Activated naive CD8-positive, alpha-beta T cell treated with anti-CD3 and anti-CD28 coated beads, Interleukin-2, amount 10 ng/mL, durations not matched to agents 7 days and 5 days (primary cell): ENCODE data around the gene TRA2A. TPM values are rescaled to one million over a fixed set of nuclear protein-coding genes. Genes with fewer than 3 reads are reported as not detected.
A peak's percentile ranks its signal among the peaks of the same experiment; 100 is the strongest.
"Not testable (repeated sequence)": the region's sequence is repeated elsewhere in the genome, so short reads cannot be mapped to it uniquely, and the experiment has no call there.

Experiments
- ATAC-seq: fragments of 150-1000 bp; cut with Tn5 transposase; one replicate; pipeline ENCODE4 v1.10.0; 2021; ENCODE audit warnings: low read depth, moderate library complexity
- POLR2A ChIA-PET: fragments of 350-600 bp; sonication (Branson Sonifier 250); formaldehyde crosslinking; loops from one replicate; lab custom pipeline; 2021; ENCODE audit warnings: antibody characterized with exemption; lab: Charles Lee
- DNase-seq: peaks from one replicate; pipeline ENCODE4 v3.0.0; 2021
- H3K27ac Mint-ChIP-seq: one replicate; pipeline ENCODE4 v1.8.0; 2022; ENCODE audit warnings: mild to moderate bottlenecking, mixed read lengths
- H3K27me3 Mint-ChIP-seq: one replicate; pipeline ENCODE4 v1.8.0; 2022; ENCODE audit warnings: mild to moderate bottlenecking, moderate library complexity, mixed read lengths
- H3K36me3 Mint-ChIP-seq: one replicate; pipeline ENCODE4 v1.8.0; 2021; ENCODE audit warnings: mild to moderate bottlenecking, mixed read lengths
- H3K4me1 Mint-ChIP-seq: one replicate; pipeline ENCODE4 v1.8.0; 2021; ENCODE audit warnings: mixed read lengths
- H3K4me3 Mint-ChIP-seq: one replicate; pipeline ENCODE4 v1.8.0; 2022; ENCODE audit warnings: mild to moderate bottlenecking, moderate library complexity, mixed read lengths
- H3K9me3 Mint-ChIP-seq: one replicate; pipeline ENCODE4 v1.8.0; 2021; ENCODE audit warnings: mixed read lengths
- total RNA-seq, 2 experiments: library from RNA; stranded (reverse); gene quantifications; one replicate each; pipeline ENCODE4 v1.2.3, GENCODE V29; 2021

Gene TRA2A
- total RNA-seq, 2 experiments from 2014 or later: 119 to 130 TPM

DNA sequence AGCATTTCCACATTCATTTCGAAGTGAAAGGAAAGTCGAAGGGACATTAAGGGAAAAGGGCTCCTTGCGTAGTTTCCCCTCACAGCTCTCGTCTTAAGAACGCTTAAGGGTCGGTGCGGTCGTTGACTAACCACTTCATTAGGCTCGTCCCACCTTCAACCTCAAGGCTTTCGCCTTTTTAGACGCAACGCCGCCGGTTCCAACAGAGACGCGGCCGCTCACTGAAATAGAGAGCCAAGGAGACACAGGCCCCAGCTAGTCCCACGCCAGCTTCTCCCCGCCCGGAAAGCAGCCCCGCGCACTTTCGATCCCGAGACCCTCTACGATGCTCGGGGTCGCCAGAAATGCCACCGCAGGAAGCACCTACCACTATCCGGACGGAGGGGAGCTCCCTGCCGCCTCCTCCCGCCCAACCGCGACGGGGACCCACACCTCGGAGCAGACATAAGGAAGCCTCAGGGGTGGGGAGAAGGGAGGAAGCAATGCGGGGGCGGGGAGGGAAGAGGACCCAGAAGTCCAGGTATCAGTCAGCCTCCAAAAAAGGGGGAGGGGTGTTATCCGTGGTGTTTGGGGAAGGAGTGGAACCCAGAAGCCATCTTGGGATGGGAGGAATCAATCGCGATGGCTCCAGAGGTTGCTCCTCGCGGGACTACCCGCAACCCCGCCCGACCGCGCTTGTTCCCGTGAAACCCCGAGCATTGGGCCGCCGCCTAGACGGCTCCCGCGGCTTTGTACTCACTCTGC lies 559 bp downstream of the TRA2A start:
- ATAC-seq: peak; percentile 41
- POLR2A ChIA-PET: interaction anchor here (0.6 to 1.7 kb wide), 8 partner anchors 9 to 350 kb away, joined by 3 to 29 read pairs (median 4); partner anchors contain the start of gene NUP42
- peaks cover 37% of the 10 kb centered on the region for H3K4me1 Mint-ChIP-seq
- peak overlapping the region; percentile 95 for H3K4me3 Mint-ChIP-seq
- no peaks in the 10 kb centered on the region for H3K27me3 Mint-ChIP-seq
- no peaks in the 10 kb centered on the region for H3K9me3 Mint-ChIP-seq
- H3K36me3 Mint-ChIP-seq: peaks cover 7% of the 10 kb centered on the region
- peak overlapping the region; percentile 99 for H3K27ac Mint-ChIP-seq
- peak; percentile 68 for DNase-seq

DNA sequence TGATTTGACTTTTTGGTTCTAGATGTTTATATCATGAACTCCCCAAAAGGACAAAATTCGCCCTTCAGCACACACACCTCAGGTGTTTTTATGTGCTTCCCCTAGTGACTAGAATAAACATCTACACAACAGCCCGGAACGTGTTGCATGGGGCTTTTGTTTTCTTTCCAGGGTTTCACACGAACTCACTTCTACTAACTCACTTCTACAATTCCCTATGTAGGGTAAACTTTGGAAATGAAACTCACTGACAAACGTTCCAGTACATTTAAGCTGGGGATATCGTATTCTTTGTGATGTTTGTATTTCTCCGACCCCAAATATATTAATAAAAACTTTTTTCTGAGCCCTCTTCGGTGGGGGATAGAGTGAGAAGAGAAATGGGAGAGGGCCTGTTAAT lies 1.4 kb downstream of the TRA2A start:
- H3K9me3 Mint-ChIP-seq: no peaks in the 10 kb centered on the region
- H3K4me3 Mint-ChIP-seq: peak overlapping the region; percentile 95
- peaks cover 37% of the 10 kb centered on the region for H3K4me1 Mint-ChIP-seq
- POLR2A ChIA-PET: interaction anchor here (0.6 to 1.7 kb wide), 6 partner anchors 10 to 349 kb away, joined by 3 to 29 read pairs (median 5); partner anchors contain the start of gene NUP42
- ATAC-seq (no peak), DNase-seq (no peak)
- H3K27me3 Mint-ChIP-seq: no peaks in the 10 kb centered on the region
- peak overlapping the region; percentile 99 for H3K27ac Mint-ChIP-seq
- peaks cover 7% of the 10 kb centered on the region for H3K36me3 Mint-ChIP-seq

DNA sequence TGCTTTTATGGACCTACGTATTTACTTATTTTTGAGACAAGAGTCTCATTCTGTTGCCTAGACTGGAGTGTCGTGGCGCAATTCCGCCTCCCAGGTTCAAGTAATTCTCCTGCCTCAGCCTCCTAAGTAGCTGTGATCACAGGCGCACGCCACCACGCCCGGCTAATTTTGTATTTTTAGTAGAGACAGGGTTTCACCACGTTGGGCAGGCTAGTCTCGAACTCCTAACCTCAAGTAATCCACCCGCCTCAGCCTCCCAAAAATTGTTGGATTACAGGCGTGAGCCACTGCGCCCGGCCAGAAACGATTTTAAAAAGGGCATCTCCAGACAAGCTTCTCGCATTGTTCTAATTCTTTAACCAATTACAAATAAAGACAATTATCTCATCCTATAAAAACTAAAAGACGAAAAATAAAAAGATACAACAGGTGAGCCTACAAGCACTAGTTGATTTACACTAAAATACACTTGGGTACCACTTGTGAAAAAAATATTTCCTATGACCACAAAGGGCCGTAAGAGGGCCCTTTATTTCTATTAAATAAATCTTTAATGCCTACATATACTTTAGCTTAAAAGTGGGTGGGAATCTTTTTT lies 2.4 kb downstream of the TRA2A start:
- no peak for ATAC-seq
- POLR2A ChIA-PET: interaction anchor here (0.6 to 0.9 kb wide), 4 partner anchors 14 to 171 kb away, joined by 3 to 6 read pairs (median 4); no protein-coding TSS in a partner anchor
- peaks cover 42% of the 10 kb centered on the region for H3K4me1 Mint-ChIP-seq
- no peaks in the 10 kb centered on the region for H3K9me3 Mint-ChIP-seq
- H3K4me3 Mint-ChIP-seq: peak overlapping the region; percentile 95
- H3K36me3 Mint-ChIP-seq: peaks cover 8% of the 10 kb centered on the region
- H3K27ac Mint-ChIP-seq: no peak overlapping the region
- H3K27me3 Mint-ChIP-seq: no peaks in the 10 kb centered on the region
- no peak for DNase-seq

DNA sequence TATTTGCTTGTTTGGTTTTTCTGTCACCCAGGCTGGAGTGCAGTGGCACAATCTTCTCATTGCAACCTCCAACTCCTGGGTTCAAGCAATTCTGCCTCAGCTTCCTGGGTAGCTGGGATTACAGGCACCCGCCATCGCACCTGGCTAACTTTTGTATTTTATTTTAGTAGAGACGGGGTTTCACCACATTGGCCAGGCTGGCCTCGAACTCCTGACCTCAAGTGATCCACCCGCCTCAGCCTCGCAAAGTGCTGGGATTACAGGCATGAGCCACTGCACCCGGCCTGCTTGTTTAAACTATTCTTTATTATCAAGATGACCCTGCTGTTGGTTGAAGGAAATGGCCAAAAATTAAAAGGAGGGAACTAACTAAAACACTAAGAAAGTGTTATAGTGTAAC lies 6.2 kb downstream of the TRA2A start:
- POLR2A ChIA-PET, ATAC-seq, H3K9me3 Mint-ChIP-seq, H3K27me3 Mint-ChIP-seq, DNase-seq, H3K27ac Mint-ChIP-seq, H3K4me3 Mint-ChIP-seq: not testable (repeated sequence)
- Mint-ChIP-seq H3K4me1 (peaks cover 55% of the 10 kb centered on the region), H3K36me3 (peaks cover 25% of the 10 kb centered on the region)

DNA sequence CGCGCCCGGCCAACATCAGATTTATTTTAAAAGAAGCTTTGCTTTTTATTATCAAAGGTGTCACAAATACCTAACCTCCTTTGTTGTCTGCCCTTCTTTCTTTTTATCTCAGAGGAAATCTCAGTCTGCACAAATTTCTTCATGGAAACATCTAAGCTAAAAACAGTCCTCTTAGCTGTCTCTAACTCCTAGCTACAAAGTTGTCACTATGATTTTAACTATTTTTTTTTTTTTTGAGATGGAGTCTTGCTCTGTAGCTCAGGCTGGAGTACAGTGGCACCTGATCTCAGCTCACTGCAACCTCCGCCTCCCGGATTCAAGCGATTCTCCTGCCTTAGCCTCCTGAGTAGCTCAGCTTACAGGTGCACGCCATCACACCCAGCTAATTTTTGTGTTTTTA lies 7.3 kb downstream of the TRA2A start:
- Mint-ChIP-seq H3K27me3 (no peaks in the 10 kb centered on the region), H3K27ac (no peak overlapping the region), H3K9me3 (no peaks in the 10 kb centered on the region), H3K4me1 (peaks cover 47% of the 10 kb centered on the region), H3K4me3 (no peak overlapping the region), H3K36me3 (peaks cover 26% of the 10 kb centered on the region)
- POLR2A ChIA-PET: no interaction called here
- ATAC-seq (no peak), DNase-seq (no peak)

DNA sequence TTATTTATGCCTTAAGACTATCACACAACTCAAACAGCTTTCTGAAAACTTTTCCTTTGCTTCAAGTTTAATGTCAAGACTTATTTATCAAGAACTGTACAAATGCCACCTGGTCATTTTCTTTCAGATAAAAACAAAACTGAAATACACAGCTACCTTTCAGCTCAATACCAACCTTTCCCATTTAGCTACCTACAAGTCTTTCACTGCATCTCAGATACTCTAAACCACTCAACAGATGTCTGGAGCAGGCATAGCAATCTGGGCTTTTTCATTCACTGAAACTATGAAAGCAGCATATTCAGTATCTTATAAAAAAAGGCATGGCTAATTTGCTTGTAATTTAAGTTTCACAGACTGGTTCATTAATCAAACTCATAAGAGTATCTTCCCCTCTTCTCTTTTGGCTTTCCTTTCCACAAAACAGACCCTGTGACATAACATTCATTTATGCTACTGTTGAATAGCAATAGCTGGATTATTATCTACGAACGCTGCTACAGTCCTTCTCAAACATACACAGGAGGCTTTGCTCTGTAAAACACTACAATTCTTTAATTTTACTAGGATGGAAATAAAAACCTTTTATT lies 8.2 kb downstream of the TRA2A start:
- Mint-ChIP-seq H3K4me3 (no peak overlapping the region), H3K27ac (no peak overlapping the region)
- POLR2A ChIA-PET: interaction anchor here (1.0 kb wide), 1 partner anchor 9 kb away, joined by 3 read pairs; no protein-coding TSS in a partner anchor

DNA sequence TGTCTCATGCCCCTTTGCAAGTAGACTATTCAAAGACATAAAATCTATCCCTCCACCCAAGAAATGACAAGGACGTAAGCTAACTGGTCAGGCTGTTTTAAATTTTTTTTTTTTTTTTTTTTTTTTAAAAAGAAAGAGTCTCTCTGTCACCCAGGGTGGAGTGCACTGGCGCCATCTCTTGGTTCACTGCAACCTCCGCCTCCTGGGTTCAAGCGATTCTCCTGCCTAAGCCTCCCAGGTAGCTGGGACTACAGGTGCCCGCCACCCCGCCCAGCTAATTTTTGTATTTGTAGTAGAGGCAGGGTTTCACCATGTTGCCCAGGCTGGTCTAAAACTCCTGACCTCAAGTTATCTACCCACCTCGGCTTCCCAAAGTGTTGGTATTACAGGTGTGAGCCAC lies 11.2 kb downstream of the TRA2A start:
- Mint-ChIP-seq H3K36me3 (peaks cover 62% of the 10 kb centered on the region), H3K27me3 (no peaks in the 10 kb centered on the region), H3K9me3 (no peaks in the 10 kb centered on the region), H3K4me1 (peaks cover 31% of the 10 kb centered on the region), H3K4me3 (no peak overlapping the region), H3K27ac (no peak overlapping the region)
- ATAC-seq: no peak
- POLR2A ChIA-PET: interaction anchor here (0.8 kb wide), 1 partner anchor 236 kb away, joined by 3 read pairs; no protein-coding TSS in a partner anchor
- no peak for DNase-seq

More for the DNA sequence above, 8.2 kb downstream of the TRA2A start:
- Mint-ChIP-seq H3K36me3 (peaks cover 35% of the 10 kb centered on the region), H3K4me1 (peaks cover 40% of the 10 kb centered on the region), H3K9me3 (no peaks in the 10 kb centered on the region), H3K27me3 (no peaks in the 10 kb centered on the region)
- ATAC-seq (no peak), DNase-seq (no peak)

DNA sequence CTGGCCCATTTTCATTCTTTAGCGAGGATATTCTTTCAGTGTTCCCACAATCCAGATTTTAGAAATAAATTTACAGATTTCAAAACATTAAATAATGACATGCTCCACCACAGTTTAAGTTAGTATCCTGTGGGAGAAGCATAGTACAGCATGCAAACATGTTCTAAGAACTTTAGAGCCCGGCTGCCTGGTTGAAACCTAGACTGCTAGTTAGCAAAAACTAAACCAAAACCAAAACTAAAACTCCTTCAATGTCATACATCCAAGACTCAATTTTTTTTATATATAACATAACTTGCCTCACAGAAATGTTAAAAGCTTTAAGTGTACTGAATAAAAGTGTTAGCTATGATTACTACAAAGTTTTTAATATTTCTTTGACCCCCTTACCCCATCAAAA lies 17.0 kb downstream of the TRA2A start:
- ATAC-seq (peak; percentile 80), DNase-seq (no peak)
- POLR2A ChIA-PET: interaction anchor here (0.7 to 1.0 kb wide), 2 partner anchors 14 to 1465 kb away, joined by 4 to 6 read pairs; no protein-coding TSS in a partner anchor
- Mint-ChIP-seq H3K27ac (peak overlapping the region; percentile 79), H3K36me3 (peaks cover 63% of the 10 kb centered on the region), H3K4me1 (peaks cover 23% of the 10 kb centered on the region), H3K9me3 (no peaks in the 10 kb centered on the region), H3K4me3 (no peak overlapping the region), H3K27me3 (no peaks in the 10 kb centered on the region)

DNA sequence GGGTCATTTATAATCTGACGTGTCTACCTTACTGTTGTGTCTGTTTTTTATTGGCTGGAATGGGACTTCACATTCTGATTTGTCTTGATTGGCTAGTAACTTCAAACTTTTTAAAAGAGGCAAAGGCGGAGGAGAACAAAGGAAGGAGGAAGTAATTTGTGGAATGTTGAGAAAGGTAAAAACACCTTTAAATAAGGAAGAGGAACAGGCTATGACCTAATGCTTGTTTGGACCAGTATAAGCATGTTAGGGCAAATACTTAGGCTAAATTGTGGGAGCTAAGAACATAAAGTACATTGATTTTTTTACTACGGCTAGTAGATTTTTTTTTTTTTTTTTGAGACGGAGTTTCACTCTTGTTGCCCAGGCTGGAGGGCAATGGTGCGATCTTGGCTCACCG lies 18.0 kb downstream of the TRA2A start:
- not testable (repeated sequence) for DNase-seq, H3K27me3 Mint-ChIP-seq, ATAC-seq, H3K9me3 Mint-ChIP-seq, H3K4me3 Mint-ChIP-seq
- POLR2A ChIA-PET: interaction anchor here (0.6 kb wide), 1 partner anchor 327 kb away, joined by 4 read pairs; no protein-coding TSS in a partner anchor
- Mint-ChIP-seq H3K36me3 (peaks cover 57% of the 10 kb centered on the region), H3K27ac (peak overlapping the region; percentile 17), H3K4me1 (peaks cover 22% of the 10 kb centered on the region)

DNA sequence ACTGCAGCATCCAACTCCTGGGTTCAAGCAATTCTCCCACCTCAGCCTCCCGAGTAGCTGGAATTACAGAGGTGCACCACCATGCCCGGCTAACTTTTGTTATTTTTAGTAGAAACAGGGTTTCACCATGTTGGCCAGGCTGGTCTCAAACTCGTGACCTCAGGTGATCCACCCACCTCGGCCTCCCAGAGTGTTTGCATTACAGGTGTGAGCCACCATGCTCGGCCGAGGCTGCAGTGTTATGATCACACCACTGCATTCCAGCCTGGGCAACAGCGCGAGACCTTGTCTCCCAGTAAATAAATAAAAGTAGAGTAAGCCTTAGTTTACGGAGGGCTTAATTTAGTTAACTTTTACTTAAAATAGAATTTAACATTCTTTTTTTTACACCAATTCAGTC lies 37.8 kb downstream of the TRA2A start:
- no peak overlapping the region for H3K27ac Mint-ChIP-seq
- ATAC-seq: no peak
- H3K27me3 Mint-ChIP-seq: no peaks in the 10 kb centered on the region
- peaks cover 5% of the 10 kb centered on the region for H3K36me3 Mint-ChIP-seq
- POLR2A ChIA-PET: no interaction called here
- H3K4me3 Mint-ChIP-seq: no peak overlapping the region
- no peak for DNase-seq
- peaks cover 4% of the 10 kb centered on the region for H3K4me1 Mint-ChIP-seq
- no peaks in the 10 kb centered on the region for H3K9me3 Mint-ChIP-seq

DNA sequence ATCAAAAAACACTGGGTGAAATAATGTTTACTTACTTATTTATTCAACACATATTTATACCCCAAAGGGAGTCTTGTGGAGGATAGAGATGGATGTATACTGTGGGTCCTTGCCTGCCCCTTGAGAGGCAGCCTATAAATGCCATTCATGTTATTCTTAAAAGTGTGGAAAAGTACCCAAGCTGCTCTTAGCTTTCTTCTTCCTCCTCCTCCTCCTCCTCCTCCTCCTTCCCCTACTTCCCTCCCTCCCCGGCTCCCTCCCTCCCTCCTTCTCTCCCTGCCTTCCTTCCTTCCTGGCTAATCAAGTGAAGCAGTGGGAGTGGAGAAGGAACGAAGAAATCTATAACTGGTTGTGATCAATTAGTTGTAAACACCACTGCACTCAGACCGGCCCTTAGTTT lies 40.3 kb downstream of the TRA2A start:
- DNase-seq: no peak
- no peak overlapping the region for H3K27ac Mint-ChIP-seq
- no peaks in the 10 kb centered on the region for H3K9me3 Mint-ChIP-seq
- H3K36me3 Mint-ChIP-seq: peaks cover 3% of the 10 kb centered on the region
- ATAC-seq: no peak
- peak overlapping the region; percentile 88 for H3K4me3 Mint-ChIP-seq
- POLR2A ChIA-PET: interaction anchor here (0.6 to 2.4 kb wide), 4 partner anchors 8 to 48 kb away, joined by 3 to 11 read pairs (median 4); no protein-coding TSS in a partner anchor
- H3K27me3 Mint-ChIP-seq: no peaks in the 10 kb centered on the region
- H3K4me1 Mint-ChIP-seq: peaks cover 4% of the 10 kb centered on the region

DNA sequence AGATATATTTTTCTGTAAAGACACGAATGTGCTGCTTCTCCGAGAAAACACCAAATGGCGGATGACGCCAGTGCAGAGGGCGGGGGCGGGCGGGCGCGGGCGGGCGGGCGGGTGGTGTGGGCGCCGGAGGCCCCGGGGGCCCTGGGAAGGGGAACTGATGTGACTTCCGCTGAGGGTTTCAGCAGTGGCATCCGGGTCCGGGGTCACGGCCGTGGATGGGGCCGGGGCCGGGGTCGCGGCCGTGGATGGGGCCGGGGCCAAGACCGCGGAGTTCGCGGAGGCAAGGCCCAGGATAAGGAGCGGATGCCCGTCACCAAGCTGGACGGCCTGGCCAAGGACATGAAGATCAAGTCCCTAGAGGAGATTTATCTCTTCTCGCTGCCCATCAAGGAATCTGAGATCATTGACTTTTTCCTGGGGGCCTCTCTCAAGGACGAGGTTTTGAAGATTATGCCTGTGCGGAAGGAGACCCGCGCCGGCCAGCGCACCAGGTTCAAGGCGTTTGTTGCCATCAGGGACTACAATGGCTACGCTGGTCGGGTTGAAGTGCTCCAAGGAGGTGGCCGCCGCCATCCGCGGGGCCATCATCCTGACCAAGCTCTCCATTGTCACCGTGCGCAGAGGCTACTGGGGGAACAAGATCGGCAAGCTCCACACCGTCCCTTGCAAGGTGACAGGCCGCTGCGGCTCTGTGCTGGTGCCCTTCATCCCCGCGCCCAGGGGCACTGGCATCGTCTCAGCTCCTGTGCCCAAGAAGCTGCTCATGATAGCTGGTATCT lies 41.2 kb downstream of the TRA2A start:
- Mint-ChIP-seq H3K4me3 (peak overlapping the region; percentile 88), H3K27ac (peak overlapping the region; percentile 87), H3K4me1 (peaks cover 4% of the 10 kb centered on the region), H3K27me3 (no peaks in the 10 kb centered on the region), H3K9me3 (no peaks in the 10 kb centered on the region), H3K36me3 (peaks cover 3% of the 10 kb centered on the region)
- POLR2A ChIA-PET: interaction anchor here (0.6 to 2.4 kb wide), 6 partner anchors 13 to 567 kb away, joined by 3 to 11 read pairs (median 4); no protein-coding TSS in a partner anchor
- peak; percentile 91 for ATAC-seq
- DNase-seq: peak; percentile 63
